Psoas muscle (tissue), 8 donors: ENCODE data around the gene CCSAP. TPM values are rescaled to one million over a fixed set of nuclear protein-coding genes. Genes with fewer than 3 reads are reported as not detected.

Source experiments
- ATAC-seq, 4 donors: fragments of 200-7000 bp; cut with Tn5 transposase; one replicate each; pipeline ENCODE4 v1.9.1; 2020; ENCODE audit warnings: moderate library complexity in 3 of 4, mild to moderate bottlenecking in 2 of 4
- DNase-seq, 2 donors: peaks; one replicate each; pipeline ENCODE4 v3.0.0-alpha.2; 2020
- H3K27ac ChIP-seq: fragments of 200-600 bp; one replicate; pipeline ENCODE4 v1.8.0; 2022
- H3K27me3 ChIP-seq, 3 donors: fragments of 200-600 bp in 1 of 3; one replicate each; pipeline versions ENCODE4 v1.6.1 to v1.8.0; 2013 to 2022; ENCODE audit warnings: low read length in 2 of 3, mild to moderate bottlenecking in 2 of 3, moderate library complexity in 1 of 3; ENCODE audit not compliant: insufficient read depth in 3 of 3
- H3K36me3 ChIP-seq, 2 donors: fragments of 200-600 bp in 1 of 2; one replicate each; pipeline versions ENCODE4 v1.6.1 to v1.8.0; 2013 to 2022; ENCODE audit warnings: low read depth in 1 of 2, mild to moderate bottlenecking in 1 of 2, moderate library complexity in 1 of 2; ENCODE audit not compliant: insufficient read depth in 1 of 2
- H3K4me1 ChIP-seq: fragments of 200-600 bp; one replicate; pipeline ENCODE4 v1.8.0; 2022
- H3K4me3 ChIP-seq: fragments of 200-600 bp; one replicate; pipeline ENCODE4 v1.8.0; 2022; ENCODE audit warnings: mild to moderate bottlenecking
- H3K9me3 ChIP-seq: fragments of 200-600 bp; one replicate; pipeline ENCODE4 v1.8.0; 2022
- CTCF ChIP-seq: fragments of 200-600 bp; IDR thresholded peaks from one replicate; pipeline ENCODE4 v1.8.0; 2022; ENCODE audit warnings: antibody characterized with exemption
- whole genome bisulfite sequencing, 3 donors: extraction: QIAGEN DNeasy Blood & Tissue Kit; methylation state at CpG; one replicate each; pipeline versions ENCODE4 v1.1.6 to v1.1.7; 2013; 5-methylcytosine and 5-hydroxymethylcytosine counted together
- intact Hi-C, 2 donors: fragments of 100-400 bp; cut with DNase I; formaldehyde crosslinking; loops; one replicate each; pipeline versions ENCODE4 v1.11.0 to v1.14.2; 2022
- polyA plus RNA-seq, 3 donors: library from polyadenylated mRNA; stranded (reverse); fragments of 200-250 nt; gene quantifications; one replicate each; pipeline ENCODE4 v1.2.3, GENCODE V29; 2013
- total RNA-seq, 4 donors: library from RNA; stranded (reverse); fragmentation: NEBNext Ultra II Directional in 2 of 4; extraction: Animal tissue kit (Norgen Biotek cat#: 25700) in 2 of 4; gene quantifications; one replicate each; pipeline versions ENCODE4 v1.2.1 to v1.2.4, GENCODE V29; 2021 to 2023
- donor health status: healthy with polysubstance abuse.
- donor health status: DM: no; HTN: no; CAD: no; lungs with moderate emphysema.
- donor health status: Bipolar disorder and iron deficiency.
- donor health status: healthy.
- donor health status: DM: yes; HTN: yes; CAD: no.
- donor health status: DM: no; HTN: no; CAD: no.
- donor health status: DM: no; HTN: no; CAD: no.
- donor health status: DM: yes; HTN: yes; CAD: no.

The CCSAP gene
- total and polyA plus RNA-seq, 7 donors, result 0.53 to 2.2 (median 1.2) TPM

- Histone ChIP-seq H3K36me3 (no peaks in the 10 kb centered on the region), H3K9me3 (no peaks in the 10 kb centered on the region), H3K4me1 (peaks cover 22% of the 10 kb centered on the region), H3K4me3 (no peak overlapping the region), H3K27ac (no peak overlapping the region), H3K27me3 (no peaks in the 10 kb centered on the region)
- DNase-seq, result no peak
- no peak for ATAC-seq
- intact Hi-C loops, result no loop called here
- 69 to 85% (median 70%) methylated on average over 6 of the region's 6 CpGs for WGBS, 3 donors
- no peak for TF ChIP-seq CTCF
Observed at GRCh38 chr1:229280037-229280828, 62.6 kb downstream of the CCSAP start.

- peaks cover 26% of the 10 kb centered on the region for H3K4me1 ChIP-seq
- TF ChIP-seq CTCF, result no peak
- intact Hi-C loops, result no loop called here
- no peak overlapping the region for H3K27ac ChIP-seq
- H3K9me3 ChIP-seq, result no peaks in the 10 kb centered on the region
- no peaks in the 10 kb centered on the region for H3K36me3 ChIP-seq
- 66 to 75% (median 71%) methylated on average over 3 of the region's 3 CpGs for whole genome bisulfite sequencing, 3 donors
- ATAC-seq, result no peak
- H3K4me3 ChIP-seq, result no peak overlapping the region
- no peak for DNase-seq
- H3K27me3 ChIP-seq, result no peaks in the 10 kb centered on the region
Observed at GRCh38 chr1:229279242-229279641, 63.6 kb downstream of the CCSAP start.

- DNase-seq (no peak), ATAC-seq (no peak)
- no peak overlapping the region for H3K27ac ChIP-seq
- TF ChIP-seq CTCF, result no peak
- H3K4me3 ChIP-seq, result no peak overlapping the region
- intact Hi-C loops, result no loop called here
- no peaks in the 10 kb centered on the region for H3K27me3 ChIP-seq
- no peaks in the 10 kb centered on the region for H3K9me3 ChIP-seq
- WGBS, 3 donors, result 89 to 98% (median 94%) methylated on average over 2 of the region's 2 CpGs
- peaks cover 34% of the 10 kb centered on the region for H3K4me1 ChIP-seq
- H3K36me3 ChIP-seq, result no peaks in the 10 kb centered on the region
Observed at GRCh38 chr1:229278120-229278741, 64.6 kb downstream of the CCSAP start.

- Histone ChIP-seq H3K36me3 (no peaks in the 10 kb centered on the region), H3K27ac (no peak overlapping the region), H3K4me1 (peaks cover 42% of the 10 kb centered on the region), H3K9me3 (no peaks in the 10 kb centered on the region), H3K27me3 (no peaks in the 10 kb centered on the region), H3K4me3 (no peak overlapping the region)
- intact Hi-C loops, result no loop called here
- TF ChIP-seq CTCF, result no peak
- DNase-seq, result no peak
- WGBS, 3 donors, result 95 to 98% (median 97%) methylated on average over 2 of the region's 2 CpGs
- no peak for ATAC-seq
Observed at GRCh38 chr1:229275005-229275404, 67.8 kb downstream of the CCSAP start.
